Right lobe of liver (tissue), 4 donors: ENCODE data around the gene PRKAG2.

Source experiments
- POLR2A ChIP-seq: fragments of 450-650 bp; IDR thresholded peaks from one replicate; pipeline ENCODE4 v1.6.1; 2017; ENCODE audit warnings: antibody characterized with exemption, mild to moderate bottlenecking
- TF ChIP-seq, protein P1 (sequence below), 4 donors: fragments of 200-600 bp in 3 of 4; fragments of 450-650 bp in 1 of 4; IDR thresholded peaks; one replicate each; pipeline versions ENCODE4 v1.5.1 to v1.8.0; 2016 to 2022; ENCODE audit warnings: antibody characterized with exemption in 4 of 4, mild to moderate bottlenecking in 2 of 4
- donor health status: DM: no; HTN: no; CAD: no.
- donor health status: DM: no; HTN: no; CAD: no.
- donor health status: DM: no; HTN: yes; CAD: no.

DNA sequence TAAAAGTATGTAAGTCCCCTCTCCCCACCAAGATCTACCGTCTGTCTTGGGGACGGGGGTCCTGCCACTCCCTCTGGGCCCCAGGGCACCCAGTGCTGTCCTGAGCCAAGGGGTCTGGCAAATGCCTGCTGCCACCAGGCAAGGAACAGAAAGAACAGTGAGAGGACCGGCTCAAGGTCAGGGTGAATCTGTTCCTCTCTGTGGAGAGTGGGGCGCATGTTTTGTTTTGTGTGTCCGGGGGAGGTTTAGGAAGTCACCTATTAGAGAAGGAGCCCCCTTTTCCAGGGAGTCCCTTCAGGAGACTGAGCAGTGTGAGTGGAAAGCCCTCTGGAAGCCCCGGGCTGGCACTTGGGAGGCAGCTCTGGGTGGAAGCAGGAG is 198.7 kb downstream of the PRKAG2 start:
- TF ChIP-seq, protein P1, sequence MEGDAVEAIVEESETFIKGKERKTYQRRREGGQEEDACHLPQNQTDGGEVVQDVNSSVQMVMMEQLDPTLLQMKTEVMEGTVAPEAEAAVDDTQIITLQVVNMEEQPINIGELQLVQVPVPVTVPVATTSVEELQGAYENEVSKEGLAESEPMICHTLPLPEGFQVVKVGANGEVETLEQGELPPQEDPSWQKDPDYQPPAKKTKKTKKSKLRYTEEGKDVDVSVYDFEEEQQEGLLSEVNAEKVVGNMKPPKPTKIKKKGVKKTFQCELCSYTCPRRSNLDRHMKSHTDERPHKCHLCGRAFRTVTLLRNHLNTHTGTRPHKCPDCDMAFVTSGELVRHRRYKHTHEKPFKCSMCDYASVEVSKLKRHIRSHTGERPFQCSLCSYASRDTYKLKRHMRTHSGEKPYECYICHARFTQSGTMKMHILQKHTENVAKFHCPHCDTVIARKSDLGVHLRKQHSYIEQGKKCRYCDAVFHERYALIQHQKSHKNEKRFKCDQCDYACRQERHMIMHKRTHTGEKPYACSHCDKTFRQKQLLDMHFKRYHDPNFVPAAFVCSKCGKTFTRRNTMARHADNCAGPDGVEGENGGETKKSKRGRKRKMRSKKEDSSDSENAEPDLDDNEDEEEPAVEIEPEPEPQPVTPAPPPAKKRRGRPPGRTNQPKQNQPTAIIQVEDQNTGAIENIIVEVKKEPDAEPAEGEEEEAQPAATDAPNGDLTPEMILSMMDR (IDR thresholded peaks at IDR 0.05), result no peak
- TF ChIP-seq POLR2A, result no peak
